HG03097 (cell line): ENCODE measurements around the gene CPEB4.

Experiments
- ATAC-seq: cut with Tn5 transposase; IDR thresholded peaks from one replicate; pipeline ENCODE4 v1.9.1; 2021; ENCODE audit not compliant: unreplicated experiment, low FRiP score

Gene CPEB4

GRCh38 chr5:173971681-173972345, 83.7 kb downstream of the CPEB4 start:
- ATAC-seq = no peak

DNA sequence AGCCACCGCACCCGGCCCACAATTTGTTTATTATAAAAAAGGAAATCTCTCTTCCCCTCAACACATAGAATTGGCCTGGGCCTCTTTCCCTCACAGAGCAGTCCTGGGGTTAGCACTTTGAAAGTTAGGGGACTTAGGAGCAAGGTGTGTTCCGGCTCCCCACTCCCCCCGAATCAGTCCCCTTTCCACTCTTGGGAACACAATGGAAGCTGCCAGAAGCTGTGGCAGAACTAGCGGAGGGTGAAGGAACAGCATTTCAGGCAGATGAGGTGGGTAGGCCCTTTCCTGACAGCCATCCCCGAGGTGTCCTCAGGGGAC, 84.4 kb downstream of the CPEB4 start:
- ATAC-seq = no peak

GRCh38 chr5:173972925-173973615, 84.9 kb downstream of the CPEB4 start:
- no peak for ATAC-seq

DNA sequence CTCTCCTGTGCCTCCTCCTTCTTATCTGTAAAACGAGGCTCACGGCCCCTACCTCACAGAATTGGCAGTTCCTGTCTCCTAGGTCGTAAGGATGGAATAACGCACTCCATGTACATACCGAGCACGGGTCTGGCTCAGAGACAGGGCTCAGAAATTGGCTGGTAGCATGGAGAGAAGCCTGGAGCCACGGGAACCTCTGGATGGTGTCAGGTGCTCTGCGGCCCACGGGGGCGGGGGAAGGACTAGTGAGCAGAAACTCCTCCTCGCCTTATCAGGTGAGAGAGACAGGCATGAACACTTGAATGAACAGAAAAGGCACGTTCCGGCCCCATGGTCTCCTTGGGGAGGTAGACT, 85.4 kb downstream of the CPEB4 start:
- no peak for ATAC-seq

- no peak for ATAC-seq
These were observed 86.6 kb downstream of the CPEB4 start for GRCh38 chr5:173974688-173975239.

GRCh38 chr5:173981185-173981761, 93.1 kb downstream of the CPEB4 start:
- no peak for ATAC-seq

DNA sequence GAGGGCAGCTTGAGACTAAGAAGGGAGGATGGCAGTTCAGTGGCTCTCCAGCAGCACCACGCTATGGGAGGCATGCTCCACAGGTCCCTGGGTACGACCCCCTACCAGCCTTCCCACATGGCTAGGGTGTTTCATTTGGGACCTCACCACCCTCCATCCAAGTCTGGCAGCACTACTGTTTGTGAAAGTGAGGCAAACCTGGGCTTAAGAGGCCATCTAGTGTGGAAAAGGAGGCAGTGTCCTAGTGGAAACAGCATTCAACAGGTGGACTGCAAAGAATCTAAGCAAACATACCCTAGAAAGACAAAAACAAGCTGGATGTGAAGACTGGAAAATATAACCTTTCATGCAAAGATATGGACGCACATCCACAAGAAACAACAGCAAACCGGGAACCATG, 96.1 kb downstream of the CPEB4 start:
- ATAC-seq = no peak

DNA sequence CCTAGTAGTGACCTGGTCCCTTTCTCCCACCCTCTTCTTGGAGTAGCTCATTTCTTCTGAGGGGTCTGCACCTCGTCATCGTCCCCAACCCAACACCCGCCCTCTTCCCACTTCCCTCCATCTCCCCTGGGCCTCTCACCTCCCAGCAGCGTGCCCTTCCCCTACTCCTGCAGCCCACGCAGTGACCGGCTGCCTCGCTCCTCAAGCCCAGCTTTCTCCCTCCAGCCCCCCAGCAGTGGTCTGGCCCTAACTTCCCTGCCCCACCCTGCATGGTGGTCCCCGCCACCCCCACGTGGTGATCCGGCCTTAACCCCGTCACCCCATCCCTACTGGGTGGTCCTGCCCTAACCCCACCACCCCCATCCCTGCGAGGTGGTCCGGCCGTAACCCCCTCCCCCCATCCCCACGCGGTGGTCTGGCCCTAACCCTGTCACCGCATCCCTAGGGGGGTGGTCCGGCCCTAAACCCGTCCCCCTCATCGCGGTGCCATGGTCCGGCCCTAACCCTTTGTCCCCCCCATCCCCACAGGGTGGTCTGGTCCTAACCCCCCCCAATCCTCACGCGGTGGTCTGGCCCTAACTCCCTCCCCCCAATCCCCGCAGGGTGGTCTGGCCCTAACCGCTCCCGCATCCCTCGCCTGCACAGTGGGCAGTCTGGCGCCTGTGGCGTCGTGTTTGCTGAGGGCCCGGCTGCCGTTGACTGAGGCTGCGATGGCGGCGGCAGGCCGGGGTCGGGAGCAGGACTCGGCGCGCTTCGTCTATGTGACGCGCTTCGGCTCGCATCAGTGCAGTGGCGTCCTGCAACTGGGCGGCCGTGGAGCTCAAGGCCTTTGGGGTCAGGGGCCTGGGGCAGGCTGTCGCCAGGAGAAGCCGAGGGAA, 100.6 kb downstream of the CPEB4 start, which contains the start of gene C5orf47:
TSS of gene C5orf47 (plus strand) at position 617 of the 878 bp plus-strand sequence. CDS start at position 711, 94 bp downstream.
- ATAC-seq = no peak

DNA sequence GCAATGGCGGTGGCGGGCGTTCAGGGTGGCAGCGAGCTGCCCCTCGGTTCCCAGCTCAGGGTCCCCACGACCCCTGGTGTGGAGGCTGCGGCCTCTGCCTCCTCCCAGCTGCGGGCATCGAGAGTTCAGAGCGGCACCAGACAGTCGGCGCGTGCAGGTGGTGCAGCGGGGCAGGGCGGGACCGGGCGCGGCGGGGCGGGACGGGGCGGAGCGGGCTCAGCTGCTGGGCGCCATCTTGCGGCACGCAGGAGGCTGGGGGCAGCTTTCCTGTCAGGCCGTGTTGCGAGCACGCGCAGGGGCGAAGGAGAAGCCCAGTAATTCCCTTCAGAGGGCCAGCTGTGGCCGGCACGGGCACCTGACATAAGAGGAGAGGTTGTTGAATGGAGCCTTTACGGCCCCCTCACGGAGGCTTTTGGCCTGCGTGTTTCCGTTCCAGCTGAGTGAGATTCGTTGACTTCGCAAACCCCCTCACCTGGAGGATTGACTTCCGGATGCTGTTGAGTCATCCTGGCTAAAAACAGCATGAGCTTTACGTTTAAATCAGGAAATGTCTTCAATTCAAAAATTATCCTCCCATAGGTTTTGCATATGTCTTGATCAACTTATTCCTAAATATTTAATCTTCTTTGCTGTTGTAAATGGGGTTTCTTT, 101.4 kb downstream of the CPEB4 start:
- ATAC-seq = no peak

GRCh38 chr5:173997331-173997730, 109.2 kb downstream of the CPEB4 start:
- no peak for ATAC-seq

GRCh38 chr5:173998531-173998930, 110.4 kb downstream of the CPEB4 start:
- no peak for ATAC-seq

- ATAC-seq = no peak
These were observed 111.9 kb downstream of the CPEB4 start for GRCh38 chr5:174000076-174000475.

GRCh38 chr5:174003795-174004194, 115.6 kb downstream of the CPEB4 start:
- no peak for ATAC-seq

DNA sequence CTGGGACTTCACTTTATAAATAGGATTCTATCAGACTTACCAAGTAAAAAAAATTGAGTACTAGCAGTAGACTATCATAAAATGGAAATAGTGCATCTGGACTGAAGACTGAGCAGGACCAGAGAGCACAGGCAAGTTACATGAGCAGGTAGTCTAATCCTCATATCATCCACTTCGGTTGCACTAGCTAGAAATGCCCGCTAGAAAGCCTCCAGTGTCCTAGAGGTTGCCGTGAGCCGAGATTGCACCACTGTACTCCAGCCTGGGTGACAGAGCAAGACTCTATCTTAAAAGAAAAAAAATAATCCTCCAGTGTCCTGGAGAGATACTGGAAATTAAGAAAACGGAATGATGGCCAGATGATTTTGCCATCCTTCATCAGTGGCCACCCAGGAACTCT, 120.8 kb downstream of the CPEB4 start:
- ATAC-seq = no peak

- ATAC-seq = no peak
These were observed 122.2 kb downstream of the CPEB4 start for GRCh38 chr5:174010365-174010764.

DNA sequence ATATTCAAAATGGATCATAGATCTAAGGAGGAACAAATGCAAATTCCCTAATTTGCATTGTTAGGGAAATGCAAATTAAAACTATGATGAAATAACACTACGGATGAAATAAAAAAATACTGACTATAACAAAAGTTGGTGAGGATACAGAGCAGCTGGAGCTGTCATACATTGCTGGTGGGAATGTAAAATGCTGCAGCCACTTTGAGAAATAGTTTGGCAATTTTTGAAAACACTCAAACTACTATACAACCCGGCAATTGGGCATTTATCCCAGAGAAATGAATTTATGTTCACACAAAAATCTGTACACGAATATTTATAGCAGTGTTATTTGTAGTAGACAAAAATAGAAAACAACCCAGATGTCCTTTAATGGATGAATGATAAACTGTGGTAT, 123.3 kb downstream of the CPEB4 start:
- no peak for ATAC-seq
